HG02981 (cell line): ENCODE measurements around the gene MAT2A.
"Not testable (repeated sequence)": the region's sequence is repeated elsewhere in the genome, so short reads cannot be mapped to it uniquely, and the experiment has no call there.

Source experiments
- ATAC-seq: cut with Tn5 transposase; IDR thresholded peaks from one replicate; pipeline ENCODE4 v1.9.1; 2021; ENCODE audit warnings: mild to moderate bottlenecking, moderate library complexity; ENCODE audit not compliant: unreplicated experiment

Gene MAT2A

DNA sequence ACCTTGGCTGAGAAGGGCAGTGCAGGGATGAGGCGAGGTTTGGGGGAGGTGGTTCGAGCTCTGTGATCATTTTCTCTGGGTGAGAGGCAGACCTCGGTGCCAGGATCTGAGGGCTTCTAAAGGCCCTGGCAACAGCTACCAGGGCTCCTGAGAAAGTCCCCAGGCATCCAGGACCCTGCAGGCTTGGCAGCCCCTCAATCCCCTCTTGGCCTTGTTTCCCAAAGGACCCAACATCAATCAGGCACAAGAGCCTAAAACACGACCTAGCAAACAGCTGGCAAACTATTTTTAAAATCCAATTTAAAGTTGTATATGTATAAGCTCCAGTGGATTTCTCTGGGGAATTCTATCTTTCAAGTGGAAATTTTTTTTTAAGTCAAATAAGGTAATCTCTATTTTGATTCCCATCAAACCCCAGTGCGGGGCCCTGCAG, 15.0 kb upstream of the MAT2A start:
- no peak for ATAC-seq

DNA sequence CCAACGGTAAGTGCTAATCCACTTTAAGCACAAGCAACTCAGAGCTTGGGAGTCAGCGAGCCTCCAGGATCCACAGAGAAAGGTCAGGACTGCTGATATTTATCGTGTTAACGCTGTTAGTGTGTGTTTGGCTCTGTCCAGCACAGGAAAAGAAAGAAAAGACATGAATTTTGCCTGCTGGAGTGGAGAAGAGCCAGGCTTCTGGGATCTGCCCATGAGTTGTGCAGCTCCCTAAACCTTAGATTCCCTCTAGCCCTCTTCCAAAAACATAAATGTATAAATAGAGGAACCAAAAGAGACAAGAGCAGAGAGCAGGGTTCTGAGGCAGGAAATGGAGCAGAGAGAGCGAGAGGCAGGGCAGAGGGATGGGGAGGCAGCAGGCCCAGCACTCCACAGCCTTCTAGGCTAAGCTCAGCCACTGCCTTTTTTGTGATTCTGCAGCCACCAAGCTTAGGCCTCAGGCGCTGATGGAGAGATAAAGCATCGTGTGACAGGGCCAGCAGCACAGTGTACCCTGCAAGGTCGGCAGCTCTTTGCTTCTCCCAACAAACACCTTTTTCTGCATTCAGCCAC, 14.5 kb upstream of the MAT2A start:
- ATAC-seq, result no peak

DNA sequence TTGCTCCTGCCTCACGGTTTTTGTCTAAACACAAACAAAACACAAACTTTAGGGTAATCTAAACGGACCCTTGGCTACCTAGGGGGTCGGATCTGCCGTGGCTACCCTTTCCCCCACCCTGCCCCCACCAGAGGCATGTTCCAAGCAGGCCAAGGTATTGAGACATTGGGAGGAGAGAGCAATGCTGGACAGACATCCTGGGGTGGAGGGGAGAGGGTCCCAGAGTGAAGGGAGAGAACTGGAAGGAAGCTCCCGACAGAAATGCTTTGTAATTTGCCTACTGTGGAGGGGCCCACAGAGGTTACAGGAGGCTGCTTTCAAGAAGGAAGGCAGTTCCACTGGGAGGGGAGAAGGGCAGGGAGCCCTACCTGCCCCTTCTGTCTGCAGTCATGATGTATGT, 13.9 kb upstream of the MAT2A start:
- no peak for ATAC-seq

DNA sequence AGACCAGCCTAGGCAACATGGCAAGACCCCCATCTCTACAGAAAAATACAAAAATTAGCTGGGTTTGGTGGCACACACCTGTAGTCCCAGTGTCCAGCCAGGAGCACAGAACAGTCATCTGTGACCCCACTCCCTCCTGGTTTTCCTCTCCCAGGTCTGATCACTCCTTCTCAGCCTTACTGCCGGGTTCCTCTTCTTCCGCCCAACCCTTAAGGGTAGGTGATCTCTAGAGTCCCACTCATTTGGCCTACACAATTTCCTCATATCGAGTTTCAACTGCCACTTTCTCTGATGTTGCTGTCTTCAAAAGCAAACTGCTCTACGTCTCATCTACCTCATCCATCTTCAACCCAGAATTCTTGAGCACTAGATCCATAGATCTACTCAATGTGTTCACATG, 13.4 kb upstream of the MAT2A start:
- ATAC-seq, result no peak

DNA sequence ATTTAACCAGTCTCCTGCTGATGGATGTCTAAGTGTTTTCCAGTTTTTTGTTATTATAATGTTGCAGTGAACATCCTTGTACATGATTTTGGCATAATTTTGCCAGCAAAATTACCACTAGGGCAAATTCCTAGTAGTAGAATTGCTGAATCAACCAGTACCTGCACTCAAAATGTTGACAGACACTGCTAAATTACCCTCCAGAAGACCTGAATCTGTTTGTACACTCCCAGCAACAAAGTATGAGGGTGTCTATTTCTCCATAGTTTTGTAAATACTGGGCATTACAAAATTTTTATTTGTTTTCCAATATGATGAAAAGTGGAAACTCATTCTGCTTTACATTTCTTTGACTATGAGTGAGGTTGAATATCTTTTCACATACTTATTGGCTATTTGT, 11.2 kb upstream of the MAT2A start:
- no peak for ATAC-seq

DNA sequence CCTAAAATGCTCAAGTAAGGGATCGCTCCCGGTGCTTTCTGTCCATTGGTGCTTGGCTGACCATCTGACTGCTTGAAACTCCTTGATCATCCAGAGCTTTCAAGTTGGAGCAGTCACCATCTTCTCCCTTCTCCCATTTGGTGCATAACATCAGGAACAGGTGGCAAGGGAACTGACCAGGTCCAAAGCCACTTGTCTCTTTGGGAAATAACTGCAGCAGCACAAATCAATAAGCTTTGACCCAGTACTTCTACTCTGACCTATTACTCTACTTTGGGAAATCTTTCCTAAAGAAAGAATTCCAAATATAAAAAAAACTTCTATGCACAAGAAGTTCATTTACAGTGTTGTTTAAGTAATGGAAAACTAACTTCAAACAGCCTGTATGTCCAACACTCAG, 10.6 kb upstream of the MAT2A start:
- no peak for ATAC-seq

DNA sequence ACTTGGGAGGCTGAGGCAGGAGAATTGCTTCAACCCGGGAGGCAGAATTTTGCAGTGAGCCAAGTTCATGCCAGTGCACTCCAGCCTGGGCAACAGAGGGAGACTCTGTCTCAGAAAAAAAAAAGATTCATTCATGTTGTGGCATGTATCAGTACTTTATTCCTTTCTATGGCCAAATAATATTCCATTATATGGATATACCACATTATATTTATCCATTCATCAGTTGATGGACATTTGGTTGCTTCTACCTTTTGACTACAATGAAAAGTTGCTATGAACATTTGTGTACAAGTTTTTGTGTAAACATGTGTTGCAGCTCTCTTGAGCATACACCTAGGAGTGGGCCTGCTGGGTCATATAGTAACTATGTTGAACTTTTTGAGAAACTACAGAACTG, 9.2 kb upstream of the MAT2A start:
- no peak for ATAC-seq

DNA sequence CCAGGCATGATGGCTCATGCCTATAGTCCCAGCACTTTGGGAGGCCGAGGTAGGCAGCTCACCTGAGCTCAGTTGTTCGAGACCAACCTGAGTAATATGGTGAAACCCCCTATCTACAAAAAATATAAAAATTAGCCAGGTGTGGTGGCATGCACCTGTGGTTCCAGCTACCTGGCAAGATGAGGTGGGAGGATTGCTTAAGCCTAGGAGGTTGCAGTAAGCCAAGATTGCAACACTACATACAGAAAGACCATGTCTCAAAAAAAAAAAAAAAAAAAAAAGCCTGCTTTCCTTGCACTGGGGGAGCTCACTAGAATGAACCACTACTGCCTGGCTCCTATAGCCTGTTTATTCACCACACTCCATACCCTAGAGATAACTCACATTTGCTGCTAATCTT, 7.4 kb upstream of the MAT2A start:
- no peak for ATAC-seq

DNA sequence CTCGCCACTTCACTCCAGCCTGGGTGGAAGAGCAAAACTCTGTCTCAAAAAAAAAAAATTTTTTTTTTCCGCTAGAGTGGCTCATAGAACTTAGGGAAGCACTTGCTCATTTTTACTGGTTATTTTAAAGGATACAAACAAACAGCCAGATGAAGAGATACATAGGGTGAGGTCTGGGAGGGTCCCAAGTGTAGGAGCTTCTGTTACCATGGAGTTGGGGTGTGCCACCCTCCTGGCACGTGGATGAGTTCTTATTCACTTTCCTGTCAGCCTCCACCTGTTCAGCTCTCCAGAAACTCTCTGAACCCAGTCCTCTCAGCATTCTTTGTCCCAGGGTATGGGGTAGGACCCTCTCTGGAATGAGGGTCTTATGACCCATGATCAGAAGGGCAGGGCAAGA, 4.9 kb upstream of the MAT2A start:
- no peak for ATAC-seq

DNA sequence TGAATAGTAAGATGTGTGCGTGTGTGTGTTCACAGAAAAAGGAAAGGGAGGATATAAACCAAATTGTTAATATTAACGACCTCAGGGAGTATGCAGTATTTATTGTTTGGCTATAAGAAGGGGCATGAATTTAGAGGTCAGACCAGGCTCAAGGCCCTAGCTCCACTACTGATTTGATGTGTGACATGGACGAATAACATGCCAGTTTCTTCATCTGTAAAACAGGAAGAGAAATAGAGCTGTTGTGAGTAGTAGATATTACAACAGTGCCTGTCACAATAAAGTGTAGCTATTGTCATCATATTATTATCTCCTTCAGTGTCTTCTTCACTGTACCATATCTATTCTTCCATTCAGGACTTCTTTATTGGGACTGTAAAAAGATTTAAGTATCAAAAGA, 4.1 kb upstream of the MAT2A start:
- no peak for ATAC-seq

DNA sequence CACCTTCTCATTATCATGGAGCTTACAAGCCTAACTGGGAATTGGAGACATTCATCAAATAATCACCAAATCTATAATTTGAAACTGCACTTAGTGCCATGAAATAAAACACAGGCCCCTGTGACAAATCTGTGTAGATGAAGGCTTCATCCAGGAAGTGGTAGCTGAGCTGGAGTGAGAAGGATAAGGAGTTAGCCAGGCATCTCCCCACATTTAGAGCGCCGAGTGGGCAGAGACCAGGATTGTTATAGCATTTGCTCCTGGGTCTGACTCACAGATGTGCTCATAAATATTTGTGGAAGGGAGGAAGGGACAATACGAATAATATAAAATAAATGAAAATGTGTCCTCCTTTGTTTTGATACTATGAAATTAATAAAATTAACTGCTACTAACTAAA, 2.5 kb upstream of the MAT2A start:
- ATAC-seq, result no peak

DNA sequence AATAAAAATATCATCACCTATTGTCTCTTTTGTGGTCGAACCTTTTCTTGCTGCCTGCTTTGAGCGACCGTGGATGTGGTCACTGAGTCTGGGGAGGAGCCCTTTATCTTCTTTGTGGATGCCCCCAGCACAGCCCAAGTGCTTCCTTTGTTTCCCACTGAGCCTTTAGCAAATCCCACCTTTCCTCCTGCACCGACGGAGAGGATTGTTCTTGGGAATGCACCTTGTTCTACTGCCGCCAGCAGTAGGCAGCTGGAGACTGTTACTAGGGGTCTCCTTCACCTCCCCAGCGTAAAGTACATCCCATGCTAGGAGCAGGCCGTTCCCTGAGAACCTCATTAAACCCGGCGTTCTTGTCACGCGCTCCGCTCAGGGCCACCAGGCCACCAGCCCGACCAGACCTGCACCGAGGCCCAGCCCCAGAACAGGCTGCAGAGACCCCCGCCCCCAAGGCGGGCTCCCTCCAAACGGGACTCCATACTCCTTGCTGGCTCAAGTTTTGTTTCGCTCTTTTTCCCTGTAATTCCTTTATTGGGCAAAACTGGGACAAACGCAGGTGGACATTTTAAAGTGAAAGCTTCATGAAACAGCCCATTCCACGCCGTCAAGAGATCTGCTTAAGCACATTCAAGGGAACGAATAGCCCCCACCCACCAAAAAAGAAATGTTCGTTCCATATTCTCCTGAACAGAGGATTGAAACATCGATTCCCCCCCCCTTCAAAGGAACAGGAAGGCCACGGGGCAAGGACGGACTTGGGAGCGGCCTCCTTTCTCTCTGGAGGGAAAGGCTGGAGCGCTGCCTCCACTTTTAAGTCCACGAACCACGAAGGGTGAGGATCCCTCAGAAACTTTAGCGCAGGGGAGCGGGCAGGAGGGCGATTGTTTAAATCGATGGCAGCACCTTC, 1.1 kb upstream of the MAT2A start:
- ATAC-seq, result no peak

DNA sequence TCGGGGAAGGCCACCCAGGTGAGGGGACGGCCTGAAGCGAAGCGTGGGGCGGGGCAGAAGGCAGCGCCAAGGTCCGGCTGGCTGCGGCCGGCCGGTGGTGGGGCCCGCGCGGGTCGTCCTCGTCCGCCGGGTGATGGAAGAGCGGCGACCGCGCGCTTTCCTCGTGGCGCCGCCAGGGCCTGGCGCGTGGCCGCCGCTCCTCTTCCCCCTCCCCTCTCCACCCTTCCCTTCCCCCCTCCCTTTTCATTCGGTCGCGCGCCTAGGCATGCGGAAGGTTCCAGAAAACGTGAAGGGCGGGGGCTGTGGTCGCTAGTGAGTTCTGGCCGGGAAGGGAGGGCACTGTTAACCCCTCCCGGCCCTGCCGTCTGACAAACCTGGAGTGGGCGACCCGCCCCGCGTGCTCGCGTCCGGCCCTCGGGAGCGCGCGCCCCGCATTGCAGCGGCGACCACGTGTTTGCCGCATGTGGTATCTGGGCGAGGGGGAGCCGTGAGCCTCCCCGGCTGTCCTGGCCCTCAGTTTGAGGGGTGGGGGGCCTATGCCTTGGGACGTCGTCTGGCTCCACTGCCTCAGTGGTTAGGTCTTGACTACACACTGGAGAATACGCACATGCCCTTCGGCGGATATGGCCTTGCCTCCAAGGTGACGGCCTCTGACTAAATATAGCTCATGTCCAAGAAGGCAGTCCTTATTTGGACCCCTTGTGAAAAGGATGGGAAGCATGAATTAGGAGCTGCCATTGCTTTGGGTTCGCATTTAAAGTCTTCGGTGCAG, 579 bp downstream of the MAT2A start:
- peak; percentile 21 for ATAC-seq

DNA sequence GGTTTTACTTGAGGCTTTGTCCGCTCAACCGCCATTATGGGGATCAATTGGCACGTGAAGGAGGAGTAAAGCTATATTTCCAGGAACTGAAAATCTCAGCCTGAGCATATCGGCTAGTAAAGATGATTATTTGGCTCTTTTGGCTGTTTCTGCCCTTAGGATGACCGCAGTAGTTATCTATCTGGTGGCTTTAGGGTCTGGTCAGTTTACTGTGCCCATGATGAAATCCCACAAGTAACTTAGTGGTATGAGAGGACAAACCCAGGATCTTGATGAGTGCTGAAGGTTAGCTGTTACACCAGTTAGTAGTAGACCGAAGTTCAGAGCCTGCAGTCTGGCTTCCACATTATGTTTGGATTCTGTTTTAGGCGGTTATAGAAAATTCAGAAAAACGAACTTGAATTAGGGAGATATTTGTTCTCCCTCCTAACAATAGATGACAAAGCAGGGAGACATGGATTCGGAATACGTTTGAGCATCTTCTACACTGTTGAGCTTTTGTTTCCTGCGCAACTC, 1.2 kb downstream of the MAT2A start:
- no peak for ATAC-seq

DNA sequence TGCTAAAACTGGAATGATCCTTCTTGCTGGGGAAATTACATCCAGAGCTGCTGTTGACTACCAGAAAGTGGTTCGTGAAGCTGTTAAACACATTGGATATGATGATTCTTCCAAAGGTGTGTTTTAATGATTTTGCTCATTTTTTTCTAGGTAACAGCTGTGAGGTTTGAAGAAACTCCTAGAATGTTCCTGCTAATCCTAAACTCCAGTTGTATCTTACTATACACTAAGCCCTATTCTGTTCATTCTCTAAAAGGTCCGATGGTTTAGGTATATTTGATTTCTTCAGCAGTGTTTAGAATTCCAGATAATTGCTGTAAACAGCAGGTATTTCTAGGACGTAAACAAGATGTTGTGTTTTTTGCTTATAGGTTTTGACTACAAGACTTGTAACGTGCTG, 2.3 kb downstream of the MAT2A start:
- no peak for ATAC-seq

DNA sequence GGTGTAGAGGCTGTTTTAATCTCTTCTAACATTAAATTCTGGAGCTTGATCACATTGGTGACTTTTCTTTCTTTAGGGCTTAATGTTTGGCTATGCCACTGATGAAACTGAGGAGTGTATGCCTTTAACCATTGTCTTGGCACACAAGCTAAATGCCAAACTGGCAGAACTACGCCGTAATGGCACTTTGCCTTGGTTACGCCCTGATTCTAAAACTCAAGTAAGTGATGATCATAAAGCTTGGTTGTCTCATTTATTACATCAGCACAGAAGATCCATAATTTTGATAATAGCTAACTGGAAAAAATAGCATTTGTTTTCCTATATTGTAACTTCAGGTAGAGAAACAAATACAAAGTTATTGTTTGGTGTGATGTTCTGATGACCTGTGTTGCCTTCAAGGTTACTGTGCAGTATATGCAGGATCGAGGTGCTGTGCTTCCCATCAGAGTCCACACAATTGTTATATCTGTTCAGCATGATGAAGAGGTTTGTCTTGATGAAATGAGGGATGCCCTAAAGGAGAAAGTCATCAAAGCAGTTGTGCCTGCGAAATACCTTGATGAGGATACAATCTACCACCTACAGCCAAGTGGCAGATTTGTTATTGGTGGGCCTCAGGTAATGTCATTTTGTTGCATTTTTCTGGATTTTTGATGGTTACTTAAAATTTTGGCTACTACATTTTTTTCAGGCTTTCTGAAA, 2.9 kb downstream of the MAT2A start:
- no peak for ATAC-seq

DNA sequence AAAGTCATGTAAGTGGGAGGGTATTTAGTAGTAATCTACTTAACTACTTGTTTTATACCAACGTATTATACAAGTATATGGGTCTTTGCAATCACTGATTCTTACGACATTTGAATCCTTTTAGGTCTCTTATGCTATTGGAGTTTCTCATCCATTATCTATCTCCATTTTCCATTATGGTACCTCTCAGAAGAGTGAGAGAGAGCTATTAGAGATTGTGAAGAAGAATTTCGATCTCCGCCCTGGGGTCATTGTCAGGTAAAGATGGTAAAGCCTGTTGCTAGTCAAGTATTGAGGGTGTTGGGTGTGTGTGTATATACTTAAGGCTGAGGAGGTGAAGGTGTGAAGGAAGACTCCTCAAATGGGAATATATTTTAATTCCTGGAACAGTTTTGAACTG, 3.8 kb downstream of the MAT2A start:
- no peak for ATAC-seq

DNA sequence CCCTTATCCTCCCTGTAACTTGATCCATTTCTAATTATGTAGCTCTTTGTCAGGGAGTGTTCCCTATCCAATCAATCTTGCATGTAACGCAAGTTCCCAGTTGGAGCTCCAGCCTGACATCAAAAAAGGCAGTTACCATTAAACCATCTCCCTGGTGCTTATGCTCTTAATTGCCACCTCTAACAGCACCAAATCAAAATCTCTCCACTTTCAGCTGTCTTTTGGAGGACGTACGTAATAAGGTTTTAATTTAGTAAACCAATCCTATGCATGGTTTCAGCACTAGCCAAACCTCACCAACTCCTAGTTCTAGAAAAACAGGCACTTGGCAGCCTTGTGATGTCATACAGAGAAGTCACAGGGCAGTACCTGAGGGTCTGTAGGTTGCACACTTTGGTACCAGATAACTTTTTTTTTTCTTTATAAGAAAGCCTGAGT, 5.3 kb downstream of the MAT2A start:
- ATAC-seq, result not testable (repeated sequence)

DNA sequence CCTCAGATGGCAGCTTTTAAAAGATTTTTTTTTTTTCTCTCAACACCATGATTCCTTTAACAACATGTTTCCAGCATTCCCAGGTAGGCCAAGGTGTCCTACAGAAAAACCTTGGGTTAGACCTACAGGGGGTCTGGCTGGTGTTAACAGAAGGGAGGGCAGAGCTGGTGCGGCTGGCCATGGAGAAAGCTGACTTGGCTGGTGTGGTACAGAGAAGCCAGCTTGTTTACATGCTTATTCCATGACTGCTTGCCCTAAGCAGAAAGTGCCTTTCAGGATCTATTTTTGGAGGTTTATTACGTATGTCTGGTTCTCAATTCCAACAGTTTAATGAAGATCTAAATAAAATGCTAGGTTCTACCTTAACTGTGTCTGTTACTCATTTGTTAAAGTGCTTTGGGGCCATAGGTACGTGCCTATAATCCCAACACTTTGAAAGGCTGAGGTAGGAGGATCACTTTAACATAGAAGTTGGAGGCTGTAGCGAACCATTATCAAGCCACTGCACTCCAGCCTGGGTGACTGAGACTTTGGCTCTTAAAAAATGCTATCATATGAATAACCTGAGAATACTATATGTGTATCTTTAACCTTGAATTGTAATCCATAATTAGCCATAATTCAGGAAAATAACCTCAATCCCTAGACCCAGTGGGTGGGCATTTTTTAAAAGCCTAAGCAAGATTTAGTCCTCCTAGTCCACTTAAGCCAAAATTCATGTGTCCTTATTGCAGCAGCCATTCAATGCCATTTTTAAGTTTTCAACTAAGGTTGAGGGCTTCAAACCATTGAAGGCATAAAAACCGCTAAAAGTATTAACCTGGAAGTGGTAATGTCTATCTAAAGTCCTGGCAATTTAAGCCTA, 6.2 kb downstream of the MAT2A start:
- not testable (repeated sequence) for ATAC-seq

DNA sequence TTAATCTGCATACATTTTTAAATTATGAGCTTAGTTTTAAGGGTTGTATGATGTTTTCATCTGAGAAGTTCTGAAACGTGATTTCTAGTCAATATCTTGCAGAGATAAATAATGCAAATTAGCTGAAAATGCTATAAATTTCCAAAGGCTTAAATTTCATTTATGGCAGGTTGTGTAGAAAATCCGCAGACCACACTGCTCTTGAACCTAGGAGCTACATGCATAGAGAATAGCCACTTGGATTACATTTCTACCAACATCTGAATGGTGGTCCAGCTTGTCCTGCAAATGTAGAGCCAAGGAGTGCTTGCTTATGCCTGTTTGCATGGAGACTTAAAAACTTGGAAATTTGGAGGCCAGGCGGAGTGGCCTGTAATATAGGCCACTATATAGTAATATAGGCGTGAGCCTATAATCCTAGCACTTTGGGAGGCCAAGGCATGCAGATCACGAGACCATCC, 6.8 kb downstream of the MAT2A start:
- ATAC-seq, result no peak
